Medulla oblongata (tissue), 1 donor: ENCODE results near the gene RAB6A.

ENCODE experiments used
- DNase-seq: peaks from one replicate; pipeline ENCODE4 v3.0.0-alpha.2; 2015; ENCODE audit errors: extremely low spot score

RAB6A gene

DNA sequence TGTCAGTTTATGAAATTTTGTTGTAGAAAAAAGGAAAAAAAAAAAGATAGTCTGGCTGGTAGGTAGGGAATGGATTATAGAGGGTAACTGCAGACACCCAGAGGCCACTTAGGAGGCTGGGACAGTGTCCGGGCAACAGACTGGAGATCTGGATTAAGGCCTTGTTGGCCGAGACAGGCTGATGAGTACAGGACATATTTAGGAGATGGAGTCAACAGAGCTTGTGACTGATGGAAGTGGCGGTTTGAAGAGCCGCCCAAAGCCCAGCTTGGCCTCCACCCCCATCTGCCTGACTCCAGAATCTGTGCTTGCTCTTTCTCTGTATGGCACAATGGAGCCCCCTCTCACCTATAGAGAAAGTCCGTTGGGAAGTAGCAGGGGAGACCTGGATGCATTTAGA is 106.9 kb downstream of the RAB6A start:
- no peak for DNase-seq

DNA sequence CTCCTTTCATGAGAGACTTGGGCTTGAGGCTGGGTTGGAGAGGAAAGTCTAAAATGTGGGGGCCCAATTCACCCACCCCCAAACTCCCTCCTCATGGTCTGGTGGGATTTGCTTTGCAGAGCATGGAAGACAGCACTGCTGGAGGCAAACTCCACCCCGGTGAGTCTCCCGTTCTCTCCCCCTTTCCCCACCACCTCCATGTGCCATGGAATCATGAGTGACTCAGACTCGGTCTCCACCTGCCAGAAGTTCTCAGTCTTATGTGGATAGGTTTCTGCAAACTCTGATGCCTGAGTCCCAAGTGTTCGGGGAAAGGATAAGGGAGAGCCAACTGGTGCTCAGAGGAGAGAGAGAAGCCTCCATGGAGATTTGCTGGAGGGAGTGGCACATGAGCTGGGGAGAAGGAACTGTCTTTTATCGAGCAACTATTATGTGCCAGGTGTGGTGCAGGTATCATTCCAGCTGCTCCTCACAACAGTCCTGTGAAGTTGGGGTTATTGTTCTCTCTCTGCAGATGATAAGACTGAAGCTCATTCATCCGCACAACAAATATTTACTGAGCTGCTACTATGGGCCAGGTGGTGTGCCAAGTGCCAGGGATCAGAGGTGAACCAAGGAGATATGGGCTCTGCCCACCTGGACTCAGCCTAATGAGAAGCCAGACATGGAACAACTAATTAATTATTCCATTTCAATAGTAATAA is 107.9 kb downstream of the RAB6A start:
- no peak for DNase-seq

DNA sequence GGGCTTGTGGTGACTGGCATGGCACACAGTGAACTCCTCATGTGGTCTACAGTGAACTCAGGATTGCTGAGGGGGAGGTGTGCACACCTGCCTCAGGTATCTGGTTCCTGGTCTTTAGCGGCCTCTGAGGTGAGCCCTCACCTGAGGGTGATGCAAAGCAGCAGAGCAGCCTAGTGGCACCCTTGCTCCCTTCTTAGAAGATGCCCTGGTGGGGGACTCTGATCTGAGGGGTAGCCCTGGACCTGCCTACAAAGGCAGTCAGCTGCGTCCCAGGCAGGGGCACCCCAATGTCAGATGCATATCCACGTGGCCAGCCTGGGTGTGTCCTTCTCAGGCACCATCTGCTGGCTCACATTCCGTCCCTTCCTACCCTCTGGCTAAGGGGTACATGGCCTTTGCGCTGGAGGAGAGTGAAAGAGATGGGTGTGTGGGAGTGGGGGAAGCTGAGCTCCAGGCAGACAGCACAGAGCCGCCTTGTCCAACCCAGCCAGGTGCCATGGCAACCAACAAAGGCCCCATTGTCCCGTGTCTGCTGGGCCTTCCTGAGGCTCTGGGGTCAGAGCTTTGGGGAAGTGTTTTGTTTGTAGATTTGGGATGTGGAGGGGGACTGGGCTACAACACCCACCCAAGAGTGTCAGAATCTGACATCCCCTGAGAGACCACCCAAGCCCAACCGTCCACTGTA is 108.7 kb downstream of the RAB6A start:
- peak; percentile 97 for DNase-seq

DNA sequence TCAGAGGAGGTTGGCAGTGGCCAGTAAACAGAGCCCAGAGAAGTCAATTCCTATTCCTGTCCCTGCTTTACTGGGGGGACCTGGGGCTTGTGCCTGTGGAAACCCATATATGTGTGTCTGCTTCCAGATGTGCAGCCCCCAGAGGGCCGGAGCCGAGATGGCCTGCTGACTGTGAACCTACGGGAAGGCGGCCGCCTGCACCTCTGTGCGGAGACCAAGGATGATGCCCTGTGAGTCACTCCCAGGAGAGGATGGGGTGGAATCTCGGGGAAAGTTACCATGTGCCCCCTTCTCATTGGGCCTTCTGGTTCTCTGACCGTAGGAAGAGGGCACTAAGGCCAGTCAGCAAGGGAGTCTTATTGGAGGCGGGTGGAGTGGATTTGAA is 109.2 kb downstream of the RAB6A start:
- DNase-seq = no peak

DNA sequence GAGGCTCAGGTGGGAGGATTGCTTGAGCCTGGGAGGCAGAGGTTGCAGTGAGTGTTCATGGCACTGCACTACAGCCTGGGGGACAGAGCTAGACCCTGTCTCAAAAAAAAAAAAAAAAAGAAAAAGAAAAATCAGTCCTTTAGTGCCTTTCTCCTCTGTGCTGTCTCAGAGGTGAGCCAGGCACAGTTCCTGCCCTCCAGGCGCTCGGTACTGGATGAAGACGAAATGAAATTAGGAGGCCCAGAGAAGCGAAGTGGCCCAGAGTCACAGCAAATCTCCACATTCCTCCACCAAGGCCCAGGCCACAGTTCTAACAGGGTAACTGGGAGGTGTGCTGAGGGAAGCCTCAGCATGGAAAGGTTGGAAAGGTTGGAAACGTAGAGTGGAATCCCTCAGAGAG is 109.6 kb downstream of the RAB6A start:
- no peak for DNase-seq

DNA sequence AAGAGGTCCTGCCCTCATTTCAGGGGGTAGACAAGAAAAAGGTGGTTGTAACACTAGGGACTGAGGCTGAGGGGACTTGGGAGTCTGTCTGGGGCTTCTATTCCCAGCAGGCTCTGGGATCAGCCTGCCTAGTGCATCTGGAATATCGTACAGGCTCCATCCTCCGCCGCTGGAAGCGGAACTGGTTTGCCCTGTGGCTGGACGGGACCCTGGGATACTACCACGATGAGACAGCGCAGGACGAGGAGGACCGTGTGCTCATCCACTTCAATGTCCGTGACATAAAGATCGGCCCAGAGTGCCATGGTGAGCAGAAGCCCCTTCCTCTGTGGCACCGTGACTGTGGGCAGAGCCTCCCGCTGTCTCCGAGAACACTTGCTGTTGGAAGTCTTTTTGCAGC is 110.5 kb downstream of the RAB6A start:
- no peak for DNase-seq

DNA sequence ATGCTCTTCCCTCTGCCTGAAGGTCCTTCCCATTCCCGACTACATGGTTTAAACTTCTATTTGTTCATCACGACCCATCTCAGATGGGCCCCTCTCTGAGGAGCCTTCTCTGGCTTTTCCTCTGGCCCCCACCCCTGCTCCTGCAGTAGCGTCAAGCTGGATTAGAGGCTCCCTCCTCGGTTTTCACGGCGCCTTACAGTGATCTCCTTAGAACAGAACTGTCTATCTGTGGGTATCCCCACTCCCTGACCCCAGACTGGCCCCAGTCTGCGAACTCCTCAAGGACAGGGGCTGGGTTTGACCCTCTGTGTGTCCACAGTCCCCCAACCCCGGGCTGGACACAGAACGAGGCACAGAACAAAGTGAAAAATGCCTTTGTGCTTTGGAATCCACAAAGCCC is 111.7 kb downstream of the RAB6A start:
- no peak for DNase-seq

DNA sequence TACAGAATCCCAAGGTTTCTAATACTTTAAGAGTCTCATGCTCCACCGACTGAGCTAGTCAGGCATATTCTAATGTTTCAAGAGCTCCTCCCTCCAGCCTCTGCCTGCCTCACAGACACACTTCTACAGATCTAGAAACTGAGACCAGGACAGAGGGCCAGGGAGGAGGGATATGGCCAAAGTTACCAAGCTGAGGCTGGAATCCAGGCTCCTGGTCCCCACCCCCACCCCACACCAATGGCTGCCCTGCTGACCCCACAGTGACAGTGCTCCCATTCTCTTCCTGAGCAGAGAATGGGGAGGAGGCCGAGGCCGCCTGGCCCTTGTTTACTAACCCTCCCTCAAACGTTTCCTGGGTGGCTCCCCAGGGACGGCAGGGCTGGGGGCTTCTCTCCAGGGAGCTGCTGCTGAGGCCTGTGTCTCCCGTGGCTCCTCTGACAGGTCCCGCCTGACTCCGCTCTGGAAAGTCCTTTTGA is 112.3 kb downstream of the RAB6A start:
- DNase-seq = peak; percentile 62

DNA sequence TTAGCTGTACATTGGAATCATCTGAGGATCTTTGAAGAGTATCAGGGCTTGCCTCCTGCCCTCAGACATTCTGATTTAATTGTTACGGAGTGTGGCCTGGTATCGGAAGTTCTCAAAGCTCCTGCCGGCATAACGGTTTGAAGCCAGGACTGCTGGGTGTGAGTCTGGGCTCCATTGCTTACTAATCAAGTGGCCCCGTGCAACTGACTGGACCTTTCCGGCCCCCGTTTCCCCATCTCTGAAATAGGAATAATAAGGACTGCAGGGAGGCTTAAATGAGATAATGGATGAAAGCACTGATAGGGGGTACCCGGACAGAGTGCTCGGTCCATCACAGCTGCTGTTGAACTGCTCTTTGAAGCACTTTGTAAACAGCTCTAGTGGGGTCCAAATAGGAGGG is 112.8 kb downstream of the RAB6A start:
- no peak for DNase-seq

DNA sequence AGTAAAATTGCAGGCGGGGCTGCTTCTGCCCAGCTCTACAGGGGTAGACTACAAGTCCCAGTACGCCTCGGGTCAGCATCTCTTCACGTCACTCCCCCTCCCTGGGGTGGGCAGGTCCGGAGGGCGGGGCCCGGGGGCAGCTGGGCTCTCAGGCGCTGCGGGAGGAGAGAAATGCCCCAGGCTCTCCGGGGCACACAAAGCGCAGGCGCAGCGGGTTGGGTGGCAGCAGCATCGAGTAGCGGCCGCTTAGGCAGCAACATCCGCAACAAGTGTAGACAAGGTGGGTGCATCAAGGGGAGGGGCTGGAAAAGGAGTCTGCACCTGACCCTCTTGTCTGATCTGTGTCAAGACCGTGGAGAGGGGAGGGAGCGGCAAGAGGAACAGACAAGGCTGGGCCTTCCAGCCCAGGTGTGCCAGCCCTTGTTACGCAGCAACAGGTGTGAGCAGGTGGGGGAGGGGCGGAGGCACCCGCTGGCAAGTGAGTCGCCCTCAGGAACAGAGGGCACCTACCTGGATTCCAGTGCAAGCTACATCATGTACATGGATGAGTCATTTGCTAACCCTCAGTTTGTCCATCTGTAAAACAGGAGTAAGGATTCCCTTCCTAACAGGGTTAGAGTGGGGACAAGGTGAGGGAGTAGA is 113.3 kb downstream of the RAB6A start:
- DNase-seq = peak; percentile 98

DNA sequence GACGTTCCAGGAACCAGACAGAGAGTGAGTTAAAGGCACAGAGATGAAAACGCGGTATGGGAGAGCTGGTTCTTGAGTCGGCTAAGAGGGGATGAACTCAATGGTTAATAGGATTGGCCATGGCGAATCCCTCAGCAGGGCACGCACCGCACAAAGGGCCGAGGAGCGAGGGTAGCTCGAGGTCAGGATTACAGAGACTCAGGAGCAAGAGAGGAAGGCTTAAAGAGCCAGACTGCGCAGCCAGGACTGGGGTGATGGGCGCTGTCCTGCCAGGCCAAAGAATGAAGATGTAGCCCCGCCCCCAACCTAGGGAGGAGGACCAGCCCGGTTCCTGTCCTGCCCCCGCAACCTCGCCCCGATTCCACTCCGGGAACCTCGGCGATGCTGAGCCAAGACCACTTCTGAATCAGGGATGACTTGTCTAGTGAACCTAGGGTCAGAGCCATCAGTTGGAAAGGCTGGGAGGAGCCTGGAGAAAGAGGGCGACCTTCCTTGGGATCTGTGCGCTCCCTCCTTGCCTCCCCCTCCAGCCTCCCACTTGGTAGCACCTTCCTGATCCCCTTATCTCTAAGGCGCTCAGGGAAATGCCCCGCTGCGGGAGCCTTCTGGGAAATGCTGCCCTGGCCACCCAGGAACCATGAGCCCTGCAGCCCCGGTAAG is 114.8 kb downstream of the RAB6A start, which contains the start of gene PLEKHB1:
Gene PLEKHB1 (plus strand): TSS at position 610 of the 660 bp plus-strand sequence. CDS start 28 bp downstream, at position 638.
- no peak for DNase-seq

DNA sequence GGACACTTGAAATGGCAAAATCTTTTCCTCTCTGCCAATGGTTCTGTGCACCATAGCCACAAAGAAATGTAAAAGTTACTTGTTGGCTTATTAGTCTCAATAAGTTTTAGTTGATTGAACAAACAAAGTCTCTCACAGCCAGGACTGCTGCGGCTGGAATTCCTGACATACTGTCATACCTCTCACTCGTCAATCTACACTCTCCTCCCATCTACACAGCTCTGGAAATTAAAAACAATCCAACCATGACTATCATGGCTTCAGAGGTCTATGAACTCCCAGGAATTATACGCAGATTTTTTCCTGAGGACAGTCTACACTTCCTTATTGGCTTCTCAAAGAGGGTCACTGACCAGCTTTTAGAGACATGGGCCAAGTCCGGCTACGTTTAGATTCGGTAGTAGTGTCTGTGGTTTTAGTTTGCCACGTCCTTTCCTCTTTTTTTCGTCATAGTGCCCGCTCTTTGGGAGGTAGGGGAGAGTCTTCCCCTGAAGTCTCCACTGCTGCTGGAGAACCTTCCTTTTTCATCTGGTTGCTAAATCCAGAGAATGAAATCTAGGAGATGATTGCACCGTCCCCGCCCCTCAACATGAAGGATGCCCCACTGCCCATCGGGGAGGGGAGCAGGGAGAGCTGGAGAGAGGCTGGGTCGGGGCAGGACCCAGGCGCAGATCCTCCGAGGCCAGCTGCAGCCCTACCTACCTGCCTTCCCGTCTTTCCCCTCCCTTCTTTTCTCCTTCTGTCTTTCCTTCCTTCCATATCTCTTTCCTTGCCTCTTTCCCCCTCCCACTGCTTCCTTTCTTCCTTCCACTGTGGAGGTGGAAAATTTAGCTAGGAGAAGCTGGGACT is 115.5 kb downstream of the RAB6A start:
- DNase-seq = peak; percentile 54

DNA sequence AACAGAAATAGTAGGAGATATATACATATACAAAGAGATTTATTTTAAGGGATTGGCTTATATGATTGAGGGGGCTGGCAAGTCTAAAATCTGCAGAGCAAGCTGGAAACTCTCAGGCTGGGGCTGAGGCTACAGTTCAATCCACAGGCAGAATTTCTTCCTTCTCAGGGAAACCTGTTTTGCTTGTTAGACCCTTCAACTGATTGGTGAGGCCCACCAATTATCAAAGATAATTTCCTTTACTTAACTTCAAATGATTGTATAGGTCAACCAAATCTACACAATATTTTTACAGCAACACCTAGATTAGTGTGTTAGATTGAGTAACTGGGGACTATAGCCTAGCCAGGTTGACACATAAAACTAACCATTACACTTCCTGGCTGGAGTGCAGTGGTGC is 119.2 kb downstream of the RAB6A start:
- no peak for DNase-seq

DNA sequence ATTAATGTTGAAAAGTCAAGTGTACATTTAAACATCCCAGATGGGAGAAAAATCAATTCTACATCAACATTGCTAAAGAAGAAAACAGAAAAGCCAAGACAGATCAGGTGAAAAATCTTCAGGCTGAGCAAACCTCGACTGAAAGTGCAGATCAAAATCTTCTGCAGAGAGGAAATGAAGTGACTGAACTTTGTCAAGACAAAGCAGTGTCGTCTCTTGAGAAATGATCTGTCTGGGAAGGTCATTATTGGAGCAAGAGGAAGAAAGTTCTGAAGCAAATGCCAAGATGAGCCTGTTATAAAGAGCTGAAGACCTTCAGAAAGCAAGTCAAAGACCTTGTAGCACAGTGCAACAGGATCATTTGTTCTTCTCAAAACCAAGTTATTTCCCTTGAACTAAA is 120.3 kb downstream of the RAB6A start:
- no peak for DNase-seq

DNA sequence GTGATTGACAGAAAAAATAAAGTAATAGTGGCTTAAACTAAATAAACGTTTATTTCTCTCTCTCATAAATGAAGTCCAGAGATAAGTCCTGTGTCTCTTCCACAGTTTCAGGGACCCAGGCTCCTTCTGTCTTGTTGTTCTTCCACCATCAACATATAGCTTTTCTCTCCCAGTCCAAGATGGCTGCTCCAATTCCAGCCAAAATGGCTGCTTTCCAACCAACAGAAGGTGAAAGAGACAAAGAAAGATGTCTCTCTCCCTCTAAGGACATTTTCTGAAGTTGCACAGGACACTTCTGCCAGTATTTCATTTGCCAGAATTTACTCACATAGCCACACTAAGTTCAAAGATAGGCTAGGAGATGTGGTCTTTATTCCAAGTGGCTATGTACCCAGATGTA is 123.9 kb downstream of the RAB6A start:
- no peak for DNase-seq

DNA sequence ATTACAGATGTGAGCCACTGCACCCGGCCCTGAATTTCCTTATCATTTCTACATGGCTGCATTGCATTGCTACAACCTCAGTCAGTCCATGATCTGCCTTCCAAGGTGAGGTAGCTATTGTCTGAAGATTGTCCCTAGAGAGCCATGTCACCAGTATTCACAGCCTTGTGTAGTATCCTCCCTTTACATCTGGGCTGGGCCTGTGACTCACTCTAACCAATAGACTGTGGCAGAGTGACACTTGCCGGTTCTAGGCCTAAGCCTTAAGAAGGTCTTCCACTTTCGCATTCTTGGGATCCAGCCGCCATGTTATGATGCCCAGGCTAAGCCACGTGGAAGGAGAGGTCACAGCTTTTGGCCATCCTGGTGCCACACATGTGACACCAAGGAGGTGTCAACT is 124.6 kb downstream of the RAB6A start:
- no peak for DNase-seq

DNA sequence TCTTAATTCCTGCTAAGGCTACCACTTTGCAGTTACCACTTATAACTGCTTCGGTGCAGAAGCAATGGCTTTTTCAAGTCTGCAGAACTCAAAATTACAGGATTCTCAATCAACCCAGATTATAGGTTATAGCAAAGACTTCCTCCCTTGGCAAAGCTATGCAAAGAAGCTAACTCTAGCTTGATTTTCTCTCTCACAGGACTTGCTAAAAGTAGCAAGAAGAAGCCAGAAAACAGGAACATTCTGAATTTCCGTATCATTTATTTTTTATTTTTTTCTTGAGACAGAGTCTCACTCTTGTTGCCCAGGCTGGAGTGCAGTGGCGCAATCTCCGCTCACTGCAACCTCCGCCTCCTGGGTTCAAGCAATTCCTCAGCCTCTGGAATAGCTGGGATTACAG is 125.2 kb downstream of the RAB6A start:
- DNase-seq = peak; percentile 27

DNA sequence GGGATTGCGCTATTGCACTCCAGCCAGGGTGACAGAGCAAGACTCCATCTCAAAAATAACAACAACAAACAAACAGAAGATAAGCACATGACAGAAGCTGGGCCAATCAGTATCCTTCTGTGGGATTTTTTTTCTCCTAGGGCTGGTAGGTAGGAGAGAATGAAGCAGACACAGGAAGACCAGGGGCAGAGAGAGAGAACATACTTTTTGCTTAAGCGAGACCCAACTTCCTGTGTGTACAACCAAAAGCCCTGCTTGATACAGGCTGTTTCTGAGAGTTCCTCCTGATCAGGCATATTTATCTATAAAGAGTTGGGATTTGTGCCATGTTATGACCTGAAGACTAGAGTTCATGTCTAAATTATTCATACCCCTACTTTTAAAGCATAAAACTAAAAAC is 126.9 kb downstream of the RAB6A start:
- DNase-seq = no peak

DNA sequence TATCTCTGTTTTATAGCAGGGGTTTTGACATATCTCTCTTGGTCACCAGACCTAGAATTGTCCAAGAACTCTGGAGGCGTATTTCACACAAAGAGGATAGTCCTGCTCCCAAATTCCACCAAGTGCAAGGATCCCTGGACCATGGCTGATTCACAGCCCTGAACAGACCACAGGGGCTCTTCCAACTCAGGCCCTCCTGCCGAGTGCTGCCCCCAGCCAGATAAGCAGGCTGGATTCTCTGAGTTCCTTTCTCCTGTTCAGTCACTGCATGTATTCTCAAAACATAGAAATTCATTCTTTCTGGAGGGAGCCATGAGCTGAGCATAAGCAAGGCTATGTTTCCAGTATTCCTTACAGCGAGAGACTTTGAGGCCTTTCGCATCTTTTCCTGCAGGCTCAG is 127.9 kb downstream of the RAB6A start:
- DNase-seq = no peak

DNA sequence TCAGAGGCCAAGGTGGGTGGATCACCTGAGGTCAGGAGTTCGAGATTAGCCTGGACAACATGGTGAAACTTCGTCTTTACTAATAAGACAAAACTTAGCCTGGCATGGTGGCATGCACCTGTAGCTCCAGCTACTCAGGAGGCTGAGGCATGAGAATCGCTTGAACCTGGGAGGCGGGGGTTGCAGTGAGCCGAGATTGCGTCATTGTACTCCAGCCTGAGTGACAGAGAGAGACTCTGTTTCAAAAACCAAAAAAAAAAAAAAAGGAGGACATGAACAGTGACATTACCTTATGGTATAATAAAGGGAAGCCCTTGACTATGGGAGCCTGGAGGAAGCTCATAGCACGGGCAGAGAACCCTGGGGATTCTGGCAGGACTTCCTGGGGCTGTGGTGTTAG is 131.0 kb downstream of the RAB6A start:
- DNase-seq = no peak

DNA sequence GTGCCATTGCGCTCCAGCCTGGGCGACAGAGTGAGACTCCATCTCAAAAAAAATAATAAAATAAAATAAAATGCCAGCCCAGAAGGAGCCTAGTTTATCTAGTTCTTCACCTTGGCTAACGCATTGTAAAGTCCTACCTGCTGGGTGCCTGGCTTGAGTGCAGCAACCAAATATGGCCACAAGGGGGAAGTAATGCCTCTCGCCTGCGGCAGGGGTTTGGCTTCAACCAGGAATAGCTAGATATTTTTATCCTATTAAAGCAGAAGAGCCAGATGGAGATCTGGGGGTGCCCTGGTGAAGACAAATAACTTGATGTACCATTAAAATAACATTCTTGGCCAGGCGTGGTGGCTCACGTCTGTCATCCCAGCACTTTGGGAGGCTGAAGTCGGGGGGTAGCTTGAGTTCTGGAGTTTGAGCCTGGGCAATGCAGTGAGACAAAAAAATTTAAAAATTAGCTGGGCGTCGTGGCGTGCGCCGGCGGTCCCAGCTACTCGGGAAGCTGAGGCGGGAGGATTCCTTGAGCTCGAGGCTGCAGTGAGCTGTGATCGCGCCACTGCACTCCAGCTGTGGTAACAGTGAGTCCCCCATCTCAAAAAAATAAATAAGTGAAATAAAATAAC is 135.1 kb downstream of the RAB6A start:
- DNase-seq = peak; percentile 92
